NCI-H460 (cell line): ENCODE measurements around the gene SHROOM2. TPM values are rescaled to one million over a fixed set of nuclear protein-coding genes. Genes with fewer than 3 reads are reported as not detected.

Source experiments
- DNase-seq: peaks from one replicate; pipeline ENCODE4 v3.0.0-alpha.2; 2016; ENCODE audit warnings: low read depth; ENCODE audit errors: extremely low read depth
- total RNA-seq: library from RNA; depleted of rRNA; stranded (reverse); fragments of >200 nt; shearing (Covaris generic); gene quantifications from 2 replicates; pipeline ENCODE4 v1.2.3, GENCODE V29; 2014

SHROOM2 gene
- total RNA-seq, 1 experiment from 2014 or later = 0.17 TPM

- no peak for DNase-seq
Measured at GRCh38 chrX:9860826-9861225, 74.6 kb downstream of the SHROOM2 start.

- no peak for DNase-seq
Measured at GRCh38 chrX:9861711-9862110, 75.5 kb downstream of the SHROOM2 start.

GRCh38 chrX:9862525-9862924, 76.3 kb downstream of the SHROOM2 start:
- DNase-seq = no peak

- no peak for DNase-seq
Measured at GRCh38 chrX:9862953-9863352, 76.7 kb downstream of the SHROOM2 start.

- DNase-seq = no peak
Measured at GRCh38 chrX:9864011-9864410, 77.8 kb downstream of the SHROOM2 start.

GRCh38 chrX:9865804-9866472, 79.7 kb downstream of the SHROOM2 start:
- no peak for DNase-seq

- DNase-seq = no peak
Measured at GRCh38 chrX:9866633-9867032, 80.4 kb downstream of the SHROOM2 start.

GRCh38 chrX:9867226-9867625, 81.0 kb downstream of the SHROOM2 start:
- no peak for DNase-seq

GRCh38 chrX:9867753-9868152, 81.5 kb downstream of the SHROOM2 start:
- DNase-seq = no peak

GRCh38 chrX:9871701-9872268, 85.6 kb downstream of the SHROOM2 start:
- no peak for DNase-seq

- no peak for DNase-seq
Measured at GRCh38 chrX:9873360-9873759, 87.1 kb downstream of the SHROOM2 start.

GRCh38 chrX:9873952-9874351, 87.7 kb downstream of the SHROOM2 start:
- peak; percentile 34 for DNase-seq

- DNase-seq = no peak
Measured at GRCh38 chrX:9874483-9874882, 88.3 kb downstream of the SHROOM2 start.

GRCh38 chrX:9875801-9876200, 89.6 kb downstream of the SHROOM2 start:
- DNase-seq = no peak

GRCh38 chrX:9876201-9876600, 90.0 kb downstream of the SHROOM2 start:
- DNase-seq = no peak

GRCh38 chrX:9878146-9878820, 92.1 kb downstream of the SHROOM2 start:
- DNase-seq = no peak

GRCh38 chrX:9880237-9880636, 94.0 kb downstream of the SHROOM2 start:
- DNase-seq = no peak

GRCh38 chrX:9880870-9881269, 94.6 kb downstream of the SHROOM2 start:
- DNase-seq = no peak

GRCh38 chrX:9882669-9883446, 96.6 kb downstream of the SHROOM2 start:
- no peak for DNase-seq

GRCh38 chrX:9884031-9884779, 98.0 kb downstream of the SHROOM2 start:
- no peak for DNase-seq

GRCh38 chrX:9885150-9885549, 98.9 kb downstream of the SHROOM2 start:
- DNase-seq = peak; percentile 33
